Testis (tissue), 3 donors: ENCODE measurements around the gene MYO7B. TPM values are rescaled to one million over a fixed set of nuclear protein-coding genes. Genes with fewer than 3 reads are reported as not detected.

Experiments used
- DNase-seq: peaks from one replicate; pipeline ENCODE4 v3.0.0-alpha.2; 2019
- H3K27ac ChIP-seq, 2 donors: fragments of 200-600 bp; sonication (generic); one replicate each; pipeline ENCODE4 v1.5.1; 2019
- H3K27me3 ChIP-seq: fragments of 200-600 bp; sonication (generic); one replicate; pipeline ENCODE4 v1.5.1; 2019
- H3K36me3 ChIP-seq: fragments of 200-600 bp; sonication (generic); one replicate; pipeline ENCODE4 v1.5.1; 2017; ENCODE audit warnings: low read depth; ENCODE audit errors: missing control alignments
- H3K4me1 ChIP-seq: fragments of 200-600 bp; sonication (generic); one replicate; pipeline ENCODE4 v1.5.1; 2019
- H3K4me3 ChIP-seq, 2 donors: fragments of 200-600 bp; sonication (generic); one replicate each; pipeline ENCODE4 v1.5.1; 2017 to 2019
- H3K9me3 ChIP-seq: fragments of 200-600 bp; sonication (generic); one replicate; pipeline ENCODE4 v1.5.1; 2017
- POLR2A ChIP-seq: fragments of 450-650 bp; IDR thresholded peaks from one replicate; pipeline ENCODE4 v1.6.1; 2017; ENCODE audit warnings: antibody characterized with exemption, mild to moderate bottlenecking, moderate library complexity
- WGBS, 2 donors: methylation state at CpG; one replicate each; pipeline ENCODE4 v1.1.5; 2018; 5-methylcytosine and 5-hydroxymethylcytosine counted together
- intact Hi-C: fragments of 100-400 bp; cut with DNase I; formaldehyde crosslinking; loops from one replicate; pipeline ENCODE4 v1.15.1; 2023; ENCODE audit warnings: low total_unique reads
- polyA plus RNA-seq: library from polyadenylated mRNA; stranded (reverse); fragments of 350-450 nt; fragmentation: Illumina TruSeq; extraction: RNeasy Lipid Tissue Mini Kit (QIAGEN cat#74804); gene quantifications from one replicate; pipeline ENCODE4 v1.2.3, GENCODE V29; 2014; ENCODE audit warnings: low read depth, low replicate concordance; ENCODE audit not compliant: insufficient read depth
- total RNA-seq, 2 donors: library from RNA; depleted of rRNA; stranded (reverse); fragments of >200 nt; gene quantifications; one replicate each; pipeline ENCODE4 v1.2.3, GENCODE V29; 2016
- TF ChIP-seq, protein P1 (sequence below), 3 experiments: fragments of 450-650 bp in 2 of 3; fragments of 200-600 bp in 1 of 3; sonication (generic) in 1 of 3; IDR thresholded peaks; one replicate each; pipeline ENCODE4 v1.5.1; 2016 to 2019; ENCODE audit warnings: antibody characterized with exemption in 3 of 3, mild to moderate bottlenecking in 2 of 3, moderate library complexity in 1 of 3

MYO7B gene
- total and polyA plus RNA-seq, 3 donors from 2014 or later: 3.6 to 5.6 (median 4.2) TPM

DNA sequence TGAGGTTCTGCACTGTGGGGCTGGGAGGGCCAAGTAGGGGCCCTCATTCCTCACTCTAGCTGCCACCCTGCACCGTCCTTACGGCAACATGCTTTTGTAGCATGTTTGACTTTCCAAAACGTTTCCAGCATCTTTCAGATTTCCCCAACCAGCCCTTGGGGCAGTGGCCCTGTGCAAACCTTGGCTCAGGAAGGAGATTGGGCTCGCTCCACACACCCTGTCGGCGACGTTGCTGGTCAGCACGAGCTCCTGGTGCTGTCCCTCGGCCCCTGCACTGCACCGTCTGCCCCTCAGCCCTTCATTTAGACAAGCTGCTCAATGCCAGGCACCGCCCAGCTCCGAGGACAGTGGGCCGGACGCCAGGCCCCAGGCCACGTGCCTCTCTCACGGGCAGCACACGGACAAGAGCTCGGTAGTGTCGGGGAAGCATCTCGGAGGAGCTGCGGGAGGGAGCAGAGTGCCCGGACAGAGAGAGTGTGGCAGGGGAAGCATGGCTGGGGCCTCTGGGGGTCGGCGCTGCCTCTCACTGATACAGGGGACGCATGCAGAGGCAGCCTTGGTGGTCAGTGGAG, 117.4 kb downstream of the MYO7B start:
- Histone ChIP-seq H3K36me3 (no peaks in the 10 kb centered on the region), H3K27ac (peak overlapping the region in 1 of 2 donors; percentile 56), H3K27me3 (no peaks in the 10 kb centered on the region), H3K4me3 (no peak overlapping the region), H3K9me3 (no peaks in the 10 kb centered on the region), H3K4me1 (peaks cover 20% of the 10 kb centered on the region)
- no peak for DNase-seq
- WGBS, 2 donors: 80% methylated on average over 21 to 25 of the region's 25 CpGs
- intact Hi-C loops: no loop called here
- no peak for TF ChIP-seq POLR2A
- TF ChIP-seq, protein P1, sequence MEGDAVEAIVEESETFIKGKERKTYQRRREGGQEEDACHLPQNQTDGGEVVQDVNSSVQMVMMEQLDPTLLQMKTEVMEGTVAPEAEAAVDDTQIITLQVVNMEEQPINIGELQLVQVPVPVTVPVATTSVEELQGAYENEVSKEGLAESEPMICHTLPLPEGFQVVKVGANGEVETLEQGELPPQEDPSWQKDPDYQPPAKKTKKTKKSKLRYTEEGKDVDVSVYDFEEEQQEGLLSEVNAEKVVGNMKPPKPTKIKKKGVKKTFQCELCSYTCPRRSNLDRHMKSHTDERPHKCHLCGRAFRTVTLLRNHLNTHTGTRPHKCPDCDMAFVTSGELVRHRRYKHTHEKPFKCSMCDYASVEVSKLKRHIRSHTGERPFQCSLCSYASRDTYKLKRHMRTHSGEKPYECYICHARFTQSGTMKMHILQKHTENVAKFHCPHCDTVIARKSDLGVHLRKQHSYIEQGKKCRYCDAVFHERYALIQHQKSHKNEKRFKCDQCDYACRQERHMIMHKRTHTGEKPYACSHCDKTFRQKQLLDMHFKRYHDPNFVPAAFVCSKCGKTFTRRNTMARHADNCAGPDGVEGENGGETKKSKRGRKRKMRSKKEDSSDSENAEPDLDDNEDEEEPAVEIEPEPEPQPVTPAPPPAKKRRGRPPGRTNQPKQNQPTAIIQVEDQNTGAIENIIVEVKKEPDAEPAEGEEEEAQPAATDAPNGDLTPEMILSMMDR (IDR thresholded peaks at IDR 0.05): no peak

DNA sequence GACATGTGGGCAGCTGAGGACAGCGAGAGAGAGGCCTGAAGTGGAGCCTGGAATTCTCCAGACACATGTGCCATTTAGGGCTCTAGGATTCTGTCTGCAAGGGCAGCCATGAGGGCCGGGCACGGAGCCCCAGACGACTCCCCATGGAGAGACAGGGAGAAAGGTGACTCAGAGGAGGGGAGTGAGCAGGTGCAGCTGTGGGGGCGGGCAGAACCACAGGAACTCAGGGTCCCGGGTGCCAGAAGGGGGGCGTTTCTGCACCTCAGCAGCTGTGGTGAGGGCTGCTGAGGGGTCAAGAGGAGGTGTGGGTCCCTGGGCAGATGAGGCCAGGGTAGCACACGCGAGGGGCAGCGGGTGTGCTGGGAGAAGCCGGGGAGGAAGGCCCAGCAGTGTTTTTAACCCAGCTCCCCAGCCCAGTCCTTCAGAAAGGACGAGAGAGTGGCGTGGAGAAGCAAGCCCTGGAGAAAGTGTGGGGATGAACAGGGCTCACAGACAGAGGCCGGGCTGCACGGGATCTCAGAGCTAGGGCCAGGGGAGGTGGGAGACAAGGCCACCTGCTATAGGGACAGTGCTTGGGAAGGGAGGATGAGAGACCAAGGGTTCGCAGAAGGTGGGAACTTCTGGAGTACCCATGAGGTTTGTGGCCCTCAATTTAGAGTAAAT, 118.1 kb downstream of the MYO7B start:
- no peak for TF ChIP-seq POLR2A
- TF ChIP-seq, protein P1 (IDR thresholded peaks at IDR 0.05): no peak
- intact Hi-C loops: no loop called here
- DNase-seq: no peak
- no peak overlapping the region for H3K4me3 ChIP-seq
- no peaks in the 10 kb centered on the region for H3K9me3 ChIP-seq
- 85 to 93% methylated on average over 16 of the region's 16 CpGs for WGBS, 2 donors
- no peaks in the 10 kb centered on the region for H3K27me3 ChIP-seq
- no peaks in the 10 kb centered on the region for H3K36me3 ChIP-seq
- H3K4me1 ChIP-seq: peaks cover 20% of the 10 kb centered on the region
- peak overlapping the region in 1 of 2 donors; percentile 56 for H3K27ac ChIP-seq

DNA sequence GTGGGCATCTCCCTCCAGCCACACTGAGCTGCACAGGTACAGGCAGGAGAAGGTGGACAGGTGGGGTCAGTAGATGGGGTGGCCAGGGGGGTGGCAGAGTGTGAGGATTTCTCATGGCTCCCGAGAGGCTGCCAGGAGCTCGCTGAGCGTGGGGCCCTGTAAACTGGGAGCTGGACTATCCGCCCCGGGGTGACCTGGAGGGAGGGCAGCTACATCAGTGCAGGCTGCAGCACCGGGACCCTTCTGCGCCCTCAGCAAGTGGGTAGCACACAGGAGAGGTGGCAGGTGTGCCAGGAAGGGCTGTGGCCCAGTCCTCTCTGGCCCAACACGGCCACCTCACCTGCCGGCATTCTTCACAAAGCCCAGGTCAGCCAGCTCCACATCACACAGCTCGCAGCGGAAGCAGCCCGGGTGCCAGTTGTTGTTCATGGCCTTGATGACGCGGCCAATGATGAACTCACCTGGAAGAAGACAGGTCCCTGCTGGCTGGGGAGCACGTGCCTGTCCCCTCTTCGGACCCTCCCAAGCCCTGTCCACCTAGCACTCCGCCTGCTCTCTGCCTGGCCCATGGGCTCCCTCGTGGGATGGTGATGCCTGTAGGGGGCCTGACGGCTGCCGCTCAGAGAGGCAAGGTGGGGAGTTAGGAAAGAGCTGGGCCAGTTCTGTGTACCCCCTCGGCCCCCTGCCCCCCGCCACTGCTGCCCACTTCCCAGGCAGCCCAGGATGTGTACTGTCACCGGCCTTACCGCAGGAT, 118.8 kb downstream of the MYO7B start:
- H3K4me1 ChIP-seq: peaks cover 22% of the 10 kb centered on the region
- H3K36me3 ChIP-seq: no peaks in the 10 kb centered on the region
- DNase-seq: no peak
- TF ChIP-seq POLR2A: no peak
- H3K9me3 ChIP-seq: no peaks in the 10 kb centered on the region
- H3K4me3 ChIP-seq: no peak overlapping the region
- H3K27me3 ChIP-seq: no peaks in the 10 kb centered on the region
- 90 to 96% methylated on average over 9 to 24 of the region's 24 CpGs for WGBS, 2 donors
- intact Hi-C loops: no loop called here
- H3K27ac ChIP-seq: no peak overlapping the region

DNA sequence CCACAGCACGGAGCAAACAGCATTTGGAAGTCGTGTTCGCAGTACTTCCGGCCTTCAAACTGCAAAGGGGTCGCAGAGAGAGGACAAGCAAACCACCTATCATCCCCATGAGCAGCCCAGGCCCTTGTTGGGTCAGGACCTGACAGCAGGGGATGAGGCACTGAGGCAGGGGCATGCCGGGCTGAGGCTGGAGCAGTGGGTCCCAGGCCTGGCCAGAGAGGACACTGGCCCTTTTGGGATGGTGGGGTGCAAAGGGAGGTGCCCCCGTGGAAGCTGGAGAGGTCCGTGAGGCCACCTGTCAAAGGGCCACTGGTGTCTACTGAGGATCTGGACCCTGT, 119.3 kb downstream of the MYO7B start:
- TF ChIP-seq, protein P1 (IDR thresholded peaks at IDR 0.05): no peak
- no peak for TF ChIP-seq POLR2A
- 93% methylated on average over 3 to 8 of the region's 8 CpGs for WGBS, 2 donors
- H3K9me3 ChIP-seq: no peaks in the 10 kb centered on the region
- H3K36me3 ChIP-seq: no peaks in the 10 kb centered on the region
- intact Hi-C loops: no loop called here
- no peak overlapping the region for H3K27ac ChIP-seq
- no peaks in the 10 kb centered on the region for H3K27me3 ChIP-seq
- no peak overlapping the region for H3K4me3 ChIP-seq
- no peak for DNase-seq
- peaks cover 23% of the 10 kb centered on the region for H3K4me1 ChIP-seq

DNA sequence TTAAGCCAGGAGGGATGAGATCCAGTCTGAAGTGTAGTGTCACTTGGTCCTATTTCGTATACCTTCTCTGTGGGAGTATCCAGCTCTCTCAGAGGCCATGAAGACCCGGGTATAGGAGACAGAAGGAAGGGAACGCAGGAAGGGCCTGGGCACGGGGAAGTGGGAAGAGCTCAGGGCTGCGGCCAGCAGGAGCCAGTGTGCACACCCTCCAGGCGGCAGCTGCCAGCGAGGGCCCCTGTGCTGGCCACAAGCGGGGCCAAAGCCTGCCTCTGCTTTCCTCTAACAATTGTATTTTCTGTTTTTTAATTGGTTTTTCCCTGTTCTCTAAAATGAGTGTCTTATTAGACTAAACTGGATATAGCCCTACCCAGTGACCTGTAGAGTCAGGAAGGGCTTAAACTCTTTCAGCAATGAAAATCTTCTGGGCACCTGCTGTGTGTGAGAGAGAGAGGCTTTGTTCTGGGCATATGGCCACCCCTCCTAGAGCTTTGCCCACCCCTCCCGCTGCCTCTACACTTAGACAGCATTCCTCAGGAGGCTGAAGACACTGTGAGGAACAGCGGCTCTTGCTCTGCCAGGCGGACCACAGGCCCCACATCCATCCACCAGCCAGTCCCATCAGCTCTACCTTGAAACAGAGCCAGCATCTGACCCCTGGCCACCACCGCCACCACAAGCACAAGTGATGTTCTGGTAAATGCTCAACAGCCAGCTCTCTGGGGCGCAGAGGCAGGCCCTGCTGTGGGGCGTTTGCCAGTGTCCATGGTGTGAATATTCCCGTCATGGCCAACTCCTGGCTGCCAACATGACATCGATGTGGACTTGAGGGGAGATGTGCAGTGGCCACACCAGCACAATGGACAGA, 120.0 kb downstream of the MYO7B start:
- Histone ChIP-seq H3K27ac (no peak overlapping the region), H3K27me3 (no peaks in the 10 kb centered on the region), H3K36me3 (no peaks in the 10 kb centered on the region), H3K9me3 (no peaks in the 10 kb centered on the region), H3K4me3 (no peak overlapping the region), H3K4me1 (peaks cover 19% of the 10 kb centered on the region)
- no peak for DNase-seq
- TF ChIP-seq POLR2A: no peak
- TF ChIP-seq, protein P1 (IDR thresholded peaks at IDR 0.05): no peak
- WGBS, 2 donors: 83 to 85% methylated on average over 16 of the region's 16 CpGs
- intact Hi-C loops: no loop called here
